NCI-H1105 (cell line): ENCODE measurements around the gene TMIGD1.

Experiments used
- DNase-seq: peaks from one replicate; lab custom pipeline; 2025; lab: John Stamatoyannopoulos, UW

The TMIGD1 gene

GRCh38 chr17:30333503-30334360 lies at the start of gene TMIGD1:
Gene TMIGD1 (minus strand): TSS chr17:30334057. CDS start chr17:30332133, 1,924 bp downstream.
- peak; percentile 3 for DNase-seq

GRCh38 chr17:30382345-30382744 lies 48.5 kb upstream of the TMIGD1 start:
- DNase-seq, result no peak

- DNase-seq, result no peak
These were observed 47.4 kb upstream of the TMIGD1 start for GRCh38 chr17:30381340-30381659.

GRCh38 chr17:30380643-30381339 lies 46.9 kb upstream of the TMIGD1 start:
- DNase-seq, result no peak

- DNase-seq, result no peak
These were observed 46.1 kb upstream of the TMIGD1 start for GRCh38 chr17:30379903-30380381.

- DNase-seq, result no peak
These were observed 45.5 kb upstream of the TMIGD1 start for GRCh38 chr17:30379303-30379902.

- peak; percentile 87 for DNase-seq
These were observed 45.0 kb upstream of the TMIGD1 start, which contains the start of gene CPD for GRCh38 chr17:30378825-30379302. Gene CPD (plus strand): TSS chr17:30378927. CDS start chr17:30378981, 54 bp downstream.

- no peak for DNase-seq
These were observed 44.5 kb upstream of the TMIGD1 start for GRCh38 chr17:30378241-30378824.

GRCh38 chr17:30377574-30378240 lies 43.9 kb upstream of the TMIGD1 start:
- DNase-seq, result no peak

- DNase-seq, result peak; percentile 53
These were observed 43.0 kb upstream of the TMIGD1 start for GRCh38 chr17:30376621-30377452.

GRCh38 chr17:30375661-30376060 lies 41.8 kb upstream of the TMIGD1 start:
- no peak for DNase-seq

- DNase-seq, result no peak
These were observed 38.9 kb upstream of the TMIGD1 start for GRCh38 chr17:30372755-30373154.

GRCh38 chr17:30369995-30370394 lies 36.1 kb upstream of the TMIGD1 start:
- DNase-seq, result no peak

- no peak for DNase-seq
These were observed 35.3 kb upstream of the TMIGD1 start for GRCh38 chr17:30368912-30369720.

- no peak for DNase-seq
These were observed 32.7 kb upstream of the TMIGD1 start for GRCh38 chr17:30366536-30366935.

- DNase-seq, result no peak
These were observed 29.9 kb upstream of the TMIGD1 start for GRCh38 chr17:30363715-30364202.

- DNase-seq, result no peak
These were observed 28.0 kb upstream of the TMIGD1 start for GRCh38 chr17:30361766-30362279.

- no peak for DNase-seq
These were observed 26.4 kb upstream of the TMIGD1 start for GRCh38 chr17:30360086-30360808.
